Adrenal gland (tissue), 5 donors: ENCODE results near the gene SDK1.

Experiments used
- POLR2A ChIP-seq, 2 donors: fragments of 450-650 bp; IDR thresholded peaks; one replicate each; pipeline ENCODE4 v1.6.1; 2017; ENCODE audit warnings: antibody characterized with exemption in 2 of 2, mild to moderate bottlenecking in 2 of 2, moderate library complexity in 1 of 2
- TF ChIP-seq, protein P1 (sequence below), 6 experiments: fragments of 450-650 bp in 4 of 6; fragments of 200-600 bp in 2 of 6; sonication (generic) in 1 of 6; IDR thresholded peaks; 1 replicate in 5 of 6; 2 replicates in 1 of 6; pipeline versions ENCODE4 v1.5.1 to v1.8.0; 2016 to 2021; ENCODE audit warnings: antibody characterized with exemption in 6 of 6, mild to moderate bottlenecking in 2 of 6, moderate library complexity in 1 of 6
- donor health status: DM: no; HTN: no; CAD: no.

DNA sequence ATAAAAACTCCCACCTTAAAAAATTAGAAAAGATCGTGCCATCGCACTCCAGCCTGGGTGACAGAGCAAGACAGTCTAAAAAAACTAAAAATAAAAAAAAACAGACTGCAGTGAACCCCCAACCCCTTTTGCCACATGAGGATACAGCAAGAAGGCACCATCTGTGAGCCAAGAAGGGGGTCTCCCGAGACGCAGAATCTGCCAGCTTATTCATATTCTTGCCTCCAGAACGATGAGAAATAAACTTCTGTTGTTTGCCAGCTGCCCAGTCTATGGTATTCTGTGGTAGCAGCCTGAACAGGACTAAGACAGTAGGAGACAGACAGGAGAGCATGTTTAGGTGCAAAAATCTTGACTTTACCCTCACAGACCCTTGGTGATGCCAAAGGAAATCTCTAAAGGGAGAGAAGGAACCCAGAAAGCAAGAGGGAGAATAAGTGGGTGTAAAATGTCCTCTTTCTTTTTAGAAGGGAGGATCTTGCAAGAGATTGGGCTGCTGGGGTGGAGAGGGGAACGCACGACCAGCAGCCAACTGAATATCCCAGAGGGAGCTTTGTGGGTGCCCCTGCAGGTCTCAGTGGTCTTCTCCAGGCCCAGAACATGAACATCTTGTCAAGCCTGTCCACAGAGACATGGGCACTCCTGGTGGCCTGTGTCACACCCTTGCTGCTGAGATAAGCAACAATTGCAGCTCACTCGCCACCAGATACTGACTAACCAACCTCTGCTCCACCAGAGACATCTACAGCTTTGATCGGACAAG lies 980.4 kb downstream of the SDK1 start:
- TF ChIP-seq, protein P1, sequence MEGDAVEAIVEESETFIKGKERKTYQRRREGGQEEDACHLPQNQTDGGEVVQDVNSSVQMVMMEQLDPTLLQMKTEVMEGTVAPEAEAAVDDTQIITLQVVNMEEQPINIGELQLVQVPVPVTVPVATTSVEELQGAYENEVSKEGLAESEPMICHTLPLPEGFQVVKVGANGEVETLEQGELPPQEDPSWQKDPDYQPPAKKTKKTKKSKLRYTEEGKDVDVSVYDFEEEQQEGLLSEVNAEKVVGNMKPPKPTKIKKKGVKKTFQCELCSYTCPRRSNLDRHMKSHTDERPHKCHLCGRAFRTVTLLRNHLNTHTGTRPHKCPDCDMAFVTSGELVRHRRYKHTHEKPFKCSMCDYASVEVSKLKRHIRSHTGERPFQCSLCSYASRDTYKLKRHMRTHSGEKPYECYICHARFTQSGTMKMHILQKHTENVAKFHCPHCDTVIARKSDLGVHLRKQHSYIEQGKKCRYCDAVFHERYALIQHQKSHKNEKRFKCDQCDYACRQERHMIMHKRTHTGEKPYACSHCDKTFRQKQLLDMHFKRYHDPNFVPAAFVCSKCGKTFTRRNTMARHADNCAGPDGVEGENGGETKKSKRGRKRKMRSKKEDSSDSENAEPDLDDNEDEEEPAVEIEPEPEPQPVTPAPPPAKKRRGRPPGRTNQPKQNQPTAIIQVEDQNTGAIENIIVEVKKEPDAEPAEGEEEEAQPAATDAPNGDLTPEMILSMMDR (IDR thresholded peaks at IDR 0.05), result no peak
- TF ChIP-seq POLR2A (IDR thresholded peaks at IDR 0.05), result no peak
